ENCODE results near the gene NCF2. TPM values are rescaled to one million over a fixed set of nuclear protein-coding genes. Genes with fewer than 3 reads are reported as not detected.

The NCF2 gene
- total and polyA plus RNA-seq, 4 donors = 38.7 to 193 (median 74.3) TPM

GRCh38 chr1:183582021-183582713, 8.1 kb downstream of the NCF2 start:
- Histone ChIP-seq H3K9ac (ENCODE audit: insufficient read depth in 1 of 2, low read length in 2 of 2) (no peak overlapping the region), H3K4me1 (ENCODE audit: control insufficient read depth in 5 of 5, insufficient read depth in 5 of 5, low read length in 5 of 5) (peaks cover 0 to 8% (median 5%) of the 10 kb centered on the region in 5 donors), H3K4me3 (no peak overlapping the region), H3K27me3 (ENCODE audit: control insufficient read depth in 3 of 3, insufficient read depth in 3 of 3, low read length in 2 of 3) (no peaks in the 10 kb centered on the region), H3K36me3 (ENCODE audit: control insufficient read depth in 4 of 4, insufficient read depth in 4 of 4, low read length in 4 of 4) (no peaks in the 10 kb centered on the region), H3K27ac (ENCODE audit: low read depth in 1 of 2, low read length in 1 of 2) (peak overlapping the region in 1 of 2 donors; percentile 27), H3K9me3 (ENCODE audit: control insufficient read depth in 4 of 4, insufficient read depth in 3 of 4, low read length in 3 of 4) (no peaks in the 10 kb centered on the region)
- 67 to 86% methylated on average over 12 of the region's 12 CpGs for WGBS, 2 donors
- ATAC-seq (ENCODE audit: insufficient read depth, low FRiP score) = no peak
- DNase-seq = no peak
- TF ChIP-seq, protein P1, sequence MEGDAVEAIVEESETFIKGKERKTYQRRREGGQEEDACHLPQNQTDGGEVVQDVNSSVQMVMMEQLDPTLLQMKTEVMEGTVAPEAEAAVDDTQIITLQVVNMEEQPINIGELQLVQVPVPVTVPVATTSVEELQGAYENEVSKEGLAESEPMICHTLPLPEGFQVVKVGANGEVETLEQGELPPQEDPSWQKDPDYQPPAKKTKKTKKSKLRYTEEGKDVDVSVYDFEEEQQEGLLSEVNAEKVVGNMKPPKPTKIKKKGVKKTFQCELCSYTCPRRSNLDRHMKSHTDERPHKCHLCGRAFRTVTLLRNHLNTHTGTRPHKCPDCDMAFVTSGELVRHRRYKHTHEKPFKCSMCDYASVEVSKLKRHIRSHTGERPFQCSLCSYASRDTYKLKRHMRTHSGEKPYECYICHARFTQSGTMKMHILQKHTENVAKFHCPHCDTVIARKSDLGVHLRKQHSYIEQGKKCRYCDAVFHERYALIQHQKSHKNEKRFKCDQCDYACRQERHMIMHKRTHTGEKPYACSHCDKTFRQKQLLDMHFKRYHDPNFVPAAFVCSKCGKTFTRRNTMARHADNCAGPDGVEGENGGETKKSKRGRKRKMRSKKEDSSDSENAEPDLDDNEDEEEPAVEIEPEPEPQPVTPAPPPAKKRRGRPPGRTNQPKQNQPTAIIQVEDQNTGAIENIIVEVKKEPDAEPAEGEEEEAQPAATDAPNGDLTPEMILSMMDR (IDR thresholded peaks at IDR 0.05; ENCODE audit: control extremely low read depth, extremely low read depth) = no peak

DNA sequence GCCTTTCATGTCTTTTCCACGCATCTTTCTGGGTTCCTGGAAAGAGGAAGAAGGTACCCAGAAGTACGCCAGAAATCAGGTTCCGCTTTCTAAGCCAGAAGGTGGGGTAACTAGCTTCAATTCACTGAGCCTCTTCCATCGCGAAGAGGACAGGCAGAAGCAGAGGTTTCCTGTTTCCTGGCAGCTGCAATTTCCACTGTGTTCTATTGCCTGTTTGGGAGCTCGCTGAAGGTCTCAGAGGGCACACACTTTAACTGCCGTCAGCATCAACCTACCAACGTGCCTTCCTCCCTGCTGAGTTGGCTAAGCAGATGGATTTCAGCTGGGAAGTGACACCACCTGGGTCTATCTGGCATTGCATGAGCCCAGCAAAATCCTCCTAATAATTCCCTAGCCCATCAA, 10.0 kb downstream of the NCF2 start:
- H3K9me3 ChIP-seq (ENCODE audit: control insufficient read depth in 4 of 4, insufficient read depth in 3 of 4, low read length in 3 of 4) = no peaks in the 10 kb centered on the region
- TF ChIP-seq, protein P1 (IDR thresholded peaks at IDR 0.05; ENCODE audit: control extremely low read depth, extremely low read depth) = no peak
- 14 to 37% methylated on average over 8 of the region's 8 CpGs for WGBS, 2 donors
- peaks cover 0 to 7% (median 5%) of the 10 kb centered on the region in 5 donors for H3K4me1 ChIP-seq (ENCODE audit: control insufficient read depth in 5 of 5, insufficient read depth in 5 of 5, low read length in 5 of 5)
- H3K9ac ChIP-seq (ENCODE audit: insufficient read depth in 1 of 2, low read length in 2 of 2) = no peak overlapping the region
- peak overlapping the region in 1 of 2 donors; percentile 32 for H3K27ac ChIP-seq (ENCODE audit: low read depth in 1 of 2, low read length in 1 of 2)
- H3K27me3 ChIP-seq (ENCODE audit: control insufficient read depth in 3 of 3, insufficient read depth in 3 of 3, low read length in 2 of 3) = no peaks in the 10 kb centered on the region
- DNase-seq (peak; percentile 45 to 63 (median 57)), ATAC-seq (ENCODE audit: insufficient read depth, low FRiP score) (peak; percentile 14)
- H3K4me3 ChIP-seq = no peak overlapping the region
- H3K36me3 ChIP-seq (ENCODE audit: control insufficient read depth in 4 of 4, insufficient read depth in 4 of 4, low read length in 4 of 4) = no peaks in the 10 kb centered on the region

DNA sequence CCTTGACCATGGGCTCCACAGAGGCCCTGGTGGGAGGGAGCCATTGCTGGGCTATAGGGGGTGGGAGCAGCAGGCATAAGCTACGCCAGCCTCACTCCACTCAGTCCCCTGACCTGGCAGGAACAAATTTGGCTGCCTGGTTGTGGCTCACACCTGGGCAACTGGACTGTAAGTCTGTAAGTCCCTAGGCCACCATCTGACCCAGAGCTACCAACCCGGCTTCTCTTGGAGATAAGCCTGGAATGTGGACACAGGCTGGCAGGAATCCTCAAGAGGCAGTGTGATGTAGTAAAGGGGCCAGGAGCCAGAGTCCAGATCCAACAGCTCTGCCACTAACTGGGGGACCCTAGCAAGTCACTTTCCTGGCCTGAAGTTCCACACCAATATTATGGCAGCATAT, 11.4 kb downstream of the NCF2 start:
- DNase-seq (no peak), ATAC-seq (ENCODE audit: insufficient read depth, low FRiP score) (no peak)
- Histone ChIP-seq H3K27ac (ENCODE audit: low read depth in 1 of 2, low read length in 1 of 2) (no peak overlapping the region), H3K4me3 (no peak overlapping the region), H3K4me1 (ENCODE audit: control insufficient read depth in 5 of 5, insufficient read depth in 5 of 5, low read length in 5 of 5) (peaks cover 0 to 6% (median 5%) of the 10 kb centered on the region in 5 donors), H3K36me3 (ENCODE audit: control insufficient read depth in 4 of 4, insufficient read depth in 4 of 4, low read length in 4 of 4) (no peaks in the 10 kb centered on the region), H3K27me3 (ENCODE audit: control insufficient read depth in 3 of 3, insufficient read depth in 3 of 3, low read length in 2 of 3) (no peaks in the 10 kb centered on the region), H3K9me3 (ENCODE audit: control insufficient read depth in 4 of 4, insufficient read depth in 3 of 4, low read length in 3 of 4) (no peaks in the 10 kb centered on the region), H3K9ac (ENCODE audit: insufficient read depth in 1 of 2, low read length in 2 of 2) (no peak overlapping the region)
- 72 to 91% methylated on average over 2 of the region's 2 CpGs for WGBS, 2 donors
- TF ChIP-seq, protein P1 (IDR thresholded peaks at IDR 0.05; ENCODE audit: control extremely low read depth, extremely low read depth) = no peak
